Stimulated activated CD8-positive, alpha-beta memory T cell treated with anti-CD3 and anti-CD28 coated beads, Interleukin-4, amount 100 ng/mL, for 1 hour (primary cell): ENCODE data around the gene RNF113B.

Source experiments
- DNase-seq, 2 donors: peaks; one replicate each; pipeline ENCODE4 v3.0.0-alpha.2; 2020; ENCODE audit warnings: low read depth in 2 of 2, low spot score in 1 of 2

Gene RNF113B

GRCh38 chr13:98175043-98175442, 2.0 kb downstream of the RNF113B start:
- DNase-seq, result no peak

DNA sequence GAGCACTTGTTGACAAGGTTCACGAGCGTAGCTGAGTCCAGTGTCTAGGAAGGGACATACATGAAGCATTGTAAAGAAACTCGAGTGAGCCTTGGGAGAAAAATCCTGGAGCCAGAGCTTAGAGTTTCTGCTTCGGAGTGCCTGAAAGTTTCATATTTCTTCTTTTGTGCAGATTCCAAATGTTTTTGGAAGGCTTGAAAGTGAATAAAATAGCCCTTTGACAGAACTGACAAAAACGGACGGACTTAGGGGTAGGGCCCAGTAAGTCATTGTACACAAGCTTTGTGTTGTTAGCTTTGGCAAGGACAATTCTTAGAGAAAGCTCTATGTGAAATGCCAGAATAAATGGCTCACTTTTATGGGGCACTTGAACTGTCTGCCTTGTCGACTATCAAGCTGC, 2.8 kb downstream of the RNF113B start:
- DNase-seq, result no peak

- no peak for DNase-seq
These were observed 3.5 kb downstream of the RNF113B start for GRCh38 chr13:98173431-98174152.

GRCh38 chr13:98172590-98173422, 4.3 kb downstream of the RNF113B start:
- DNase-seq, result no peak

GRCh38 chr13:98171900-98172589, 5.0 kb downstream of the RNF113B start:
- DNase-seq, result no peak

GRCh38 chr13:98169331-98169730, 7.7 kb downstream of the RNF113B start:
- no peak for DNase-seq

- no peak for DNase-seq
These were observed 14.1 kb downstream of the RNF113B start for GRCh38 chr13:98162935-98163334.

GRCh38 chr13:98158172-98158899, 18.7 kb downstream of the RNF113B start:
- DNase-seq, result no peak

DNA sequence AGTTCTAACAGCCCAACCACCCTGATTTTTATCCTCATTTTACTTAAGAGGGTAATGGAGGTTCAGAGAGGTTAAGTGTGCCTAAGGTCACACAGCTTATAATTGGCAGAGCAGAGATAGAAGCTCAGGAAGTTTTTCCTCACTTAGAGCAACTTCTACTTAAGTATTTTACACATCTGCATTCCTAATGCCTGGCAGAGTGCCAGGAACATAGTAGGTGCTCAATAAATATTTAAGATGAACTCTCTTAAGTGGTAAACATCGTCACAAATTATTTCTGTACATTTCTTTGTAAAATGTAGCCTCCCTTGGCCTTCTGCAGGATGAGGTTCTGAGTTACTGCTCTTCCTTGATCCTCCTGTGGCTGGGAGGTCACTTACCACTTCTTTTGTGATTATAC, 19.5 kb downstream of the RNF113B start:
- DNase-seq, result no peak

- DNase-seq, result no peak
These were observed 19.9 kb downstream of the RNF113B start for GRCh38 chr13:98157188-98157587.

GRCh38 chr13:98156259-98156658, 20.8 kb downstream of the RNF113B start:
- no peak for DNase-seq

- DNase-seq, result no peak
These were observed 21.5 kb downstream of the RNF113B start for GRCh38 chr13:98155475-98156109.

DNA sequence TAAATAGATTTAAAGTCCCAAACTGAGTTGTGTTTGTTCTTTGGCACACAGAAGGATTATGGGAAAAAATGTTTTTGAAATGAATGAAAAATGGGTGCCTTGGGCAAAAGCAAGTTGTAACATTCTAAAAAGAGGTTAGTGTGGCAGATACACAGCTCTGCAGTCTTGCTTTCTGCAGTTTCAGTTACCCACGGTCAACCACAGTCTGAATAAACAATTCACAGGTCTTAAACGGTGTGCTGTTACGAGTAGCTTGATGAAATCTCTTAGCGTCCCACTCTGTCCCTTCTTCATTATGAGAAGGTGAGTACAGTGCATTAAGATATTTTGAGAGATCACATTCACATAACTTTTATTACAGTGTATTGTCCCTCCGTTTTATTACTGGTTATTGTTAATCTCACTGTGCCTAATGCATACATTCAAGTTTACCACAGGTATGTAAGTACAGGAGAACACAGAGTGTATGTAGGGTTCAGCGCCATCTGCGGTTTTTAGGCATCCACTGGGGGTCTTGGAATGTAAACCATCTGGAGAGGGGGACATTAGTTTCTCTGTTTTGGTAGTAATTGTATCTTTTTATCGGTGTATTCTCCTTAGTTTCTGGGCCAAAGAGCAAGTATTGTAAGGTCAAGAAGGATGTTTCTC, 26.1 kb downstream of the RNF113B start:
- no peak for DNase-seq

DNA sequence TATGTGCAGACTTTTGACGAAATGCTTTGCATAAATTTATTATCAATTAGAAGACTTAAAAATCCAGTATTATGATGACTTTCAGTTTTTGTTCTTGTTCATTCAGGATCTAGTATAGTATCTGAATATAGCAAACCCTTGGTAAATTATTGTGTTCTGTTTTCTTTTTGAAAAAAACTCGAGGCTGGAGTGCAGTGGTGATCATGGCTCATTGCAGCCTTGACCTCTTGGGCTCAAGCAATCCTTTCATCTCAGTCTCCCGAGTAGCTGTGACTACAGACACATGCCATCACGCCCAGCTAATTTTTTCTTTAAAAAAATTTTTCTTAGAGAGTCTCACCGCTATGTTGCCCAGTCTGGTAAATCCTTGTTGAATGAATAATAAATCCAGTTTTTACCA, 29.5 kb downstream of the RNF113B start:
- no peak for DNase-seq

DNA sequence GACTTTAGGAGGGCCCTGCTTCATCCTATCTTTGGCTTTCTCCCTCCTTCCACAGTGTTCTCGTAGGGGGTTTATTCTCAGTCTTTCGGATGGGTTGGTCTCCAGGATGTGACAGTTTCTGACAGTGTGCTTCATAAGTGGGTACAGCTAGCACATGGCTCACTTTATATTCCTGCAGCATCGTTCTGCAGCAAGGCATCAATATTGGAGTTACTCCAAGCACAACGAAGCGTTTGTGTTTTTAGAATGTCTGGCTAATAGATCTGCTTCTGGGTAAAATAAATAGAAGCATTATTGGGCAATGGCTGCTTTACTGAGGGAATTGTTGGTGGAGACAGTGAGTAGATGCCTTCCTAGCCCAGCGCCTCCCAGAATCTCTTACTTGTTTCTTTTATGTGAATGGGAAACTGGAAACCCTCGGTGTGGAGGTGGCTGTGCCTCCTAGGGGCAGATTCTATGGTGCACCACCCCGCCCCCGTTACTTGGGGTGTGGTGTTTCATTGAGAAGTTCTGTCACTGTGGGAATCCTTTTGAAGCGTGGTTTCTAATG, 32.2 kb downstream of the RNF113B start:
- no peak for DNase-seq

GRCh38 chr13:98144027-98144741, 32.9 kb downstream of the RNF113B start:
- no peak for DNase-seq

GRCh38 chr13:98143601-98144026, 33.5 kb downstream of the RNF113B start:
- no peak for DNase-seq

DNA sequence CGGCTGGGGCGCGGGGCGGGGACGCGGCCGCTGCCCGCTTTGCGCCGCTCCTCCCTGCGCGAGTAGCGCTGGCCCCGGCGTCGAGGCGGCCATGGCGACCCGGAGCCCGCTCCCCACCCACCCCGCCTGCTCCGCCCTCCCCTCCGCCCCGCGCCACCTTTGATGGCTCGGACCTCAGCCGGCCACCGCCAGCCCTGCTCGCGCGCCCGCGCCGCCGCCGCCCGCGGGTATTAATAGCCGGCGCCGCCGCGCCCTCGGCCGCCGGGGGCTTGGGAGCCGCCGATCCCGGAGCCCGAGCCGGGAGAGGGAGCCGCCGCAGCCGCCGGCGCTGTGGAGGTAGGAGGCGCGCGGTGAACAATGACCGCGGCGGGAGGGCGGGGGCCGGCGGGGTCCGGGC, 33.9 kb downstream of the RNF113B start:
- DNase-seq, result no peak
